Measurements from ENCODE around the gene MAP2K1. TPM values are rescaled to one million over a fixed set of nuclear protein-coding genes. Genes with fewer than 3 reads are reported as not detected.

MAP2K1 gene
- polyA plus RNA-seq, 1 of the 3 experiments (the other 2 are of a cell fraction): 21.8 TPM

DNA sequence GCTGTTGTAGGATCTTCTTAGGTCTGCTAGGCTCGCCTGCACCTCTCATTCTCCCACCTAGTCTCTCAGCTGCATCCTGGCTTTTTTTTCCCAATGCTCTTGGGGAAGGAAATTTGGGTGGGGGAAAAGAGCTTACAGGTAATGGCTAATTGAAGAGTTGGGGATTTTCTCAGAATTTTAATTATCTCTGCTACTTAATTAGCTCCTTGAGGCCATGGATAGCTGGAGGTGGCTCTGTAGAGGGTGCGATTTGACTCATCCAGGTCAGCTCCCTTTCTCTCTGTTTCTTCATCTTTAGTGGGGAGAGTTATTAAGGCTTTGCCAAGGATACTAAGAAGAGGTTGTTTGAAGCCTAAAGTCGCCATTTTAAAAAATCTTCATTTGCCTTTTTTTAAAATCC lies 88.3 kb downstream of the MAP2K1 start:
- Histone ChIP-seq H2AFZ (ENCODE audit: low read depth) (no peak overlapping the region), H3K27ac (ENCODE audit: low read depth in 2 of 2, low read length in 1 of 2) (no peak overlapping the region), H3K9ac (no peak overlapping the region), H3K79me2 (ENCODE audit: insufficient read depth) (no peaks in the 10 kb centered on the region), H3K4me2 (no peak overlapping the region), H3K9me2 (no peaks in the 10 kb centered on the region), H4K20me1 (ENCODE audit: insufficient read depth) (no peaks in the 10 kb centered on the region), H3K27me3 (ENCODE audit: insufficient read depth) (no peaks in the 10 kb centered on the region), H3K36me3 (replicated peaks in 1 of 2; ENCODE audit: control insufficient read depth in 1 of 2, insufficient read depth in 2 of 2, low read length in 1 of 2) (no peaks in the 10 kb centered on the region), H3K4me3 (ENCODE audit: low read depth in 2 of 2, low read length in 1 of 2) (no peak overlapping the region), H3K9me3 (no peaks in the 10 kb centered on the region), H3K4me1 (ENCODE audit: control insufficient read depth in 1 of 2, insufficient read depth in 2 of 2, low read depth in 1 of 2, low read length in 1 of 2) (peaks cover 0 to 9% of the 10 kb centered on the region in 2 experiments; a peak in 1 of 4 replicates), H3F3A (replicated peaks; ENCODE audit: insufficient read depth) (no peaks in the 10 kb centered on the region)
- TF ChIP-seq, protein P1, sequence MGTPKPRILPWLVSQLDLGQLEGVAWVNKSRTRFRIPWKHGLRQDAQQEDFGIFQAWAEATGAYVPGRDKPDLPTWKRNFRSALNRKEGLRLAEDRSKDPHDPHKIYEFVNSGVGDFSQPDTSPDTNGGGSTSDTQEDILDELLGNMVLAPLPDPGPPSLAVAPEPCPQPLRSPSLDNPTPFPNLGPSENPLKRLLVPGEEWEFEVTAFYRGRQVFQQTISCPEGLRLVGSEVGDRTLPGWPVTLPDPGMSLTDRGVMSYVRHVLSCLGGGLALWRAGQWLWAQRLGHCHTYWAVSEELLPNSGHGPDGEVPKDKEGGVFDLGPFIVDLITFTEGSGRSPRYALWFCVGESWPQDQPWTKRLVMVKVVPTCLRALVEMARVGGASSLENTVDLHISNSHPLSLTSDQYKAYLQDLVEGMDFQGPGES (IDR thresholded peaks at IDR 0.05; ENCODE audit: low read depth, low read length): no peak
- TF ChIP-seq, protein P2, sequence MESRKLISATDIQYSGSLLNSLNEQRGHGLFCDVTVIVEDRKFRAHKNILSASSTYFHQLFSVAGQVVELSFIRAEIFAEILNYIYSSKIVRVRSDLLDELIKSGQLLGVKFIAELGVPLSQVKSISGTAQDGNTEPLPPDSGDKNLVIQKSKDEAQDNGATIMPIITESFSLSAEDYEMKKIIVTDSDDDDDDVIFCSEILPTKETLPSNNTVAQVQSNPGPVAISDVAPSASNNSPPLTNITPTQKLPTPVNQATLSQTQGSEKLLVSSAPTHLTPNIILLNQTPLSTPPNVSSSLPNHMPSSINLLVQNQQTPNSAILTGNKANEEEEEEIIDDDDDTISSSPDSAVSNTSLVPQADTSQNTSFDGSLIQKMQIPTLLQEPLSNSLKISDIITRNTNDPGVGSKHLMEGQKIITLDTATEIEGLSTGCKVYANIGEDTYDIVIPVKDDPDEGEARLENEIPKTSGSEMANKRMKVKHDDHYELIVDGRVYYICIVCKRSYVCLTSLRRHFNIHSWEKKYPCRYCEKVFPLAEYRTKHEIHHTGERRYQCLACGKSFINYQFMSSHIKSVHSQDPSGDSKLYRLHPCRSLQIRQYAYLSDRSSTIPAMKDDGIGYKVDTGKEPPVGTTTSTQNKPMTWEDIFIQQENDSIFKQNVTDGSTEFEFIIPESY (IDR thresholded peaks at IDR 0.05; ENCODE audit: borderline replicate concordance, low read depth): no peak
- no peak for TF ChIP-seq FOSL2 (IDR thresholded peaks at IDR 0.05; ENCODE audit: borderline replicate concordance, low read depth)
- no peak for TF ChIP-seq JUND (IDR thresholded peaks at IDR 0.05)
- TF ChIP-seq SMC3 (IDR thresholded peaks at IDR 0.05; ENCODE audit: low read depth, low read length): no peak
- no peak for TF ChIP-seq TAF1 (IDR thresholded peaks at IDR 0.05; ENCODE audit: borderline replicate concordance, low read depth, low read length)
- no peak for TF ChIP-seq FOXJ3 (CRISPR knock-in tag; IDR thresholded peaks at IDR 0.05)
- TF ChIP-seq NFIC (IDR thresholded peaks at IDR 0.05; ENCODE audit: borderline replicate concordance): no peak
- no peak for TF ChIP-seq RXRA (IDR thresholded peaks at IDR 0.05; ENCODE audit: borderline replicate concordance, low read depth)
- no peak for TF ChIP-seq GABPA (IDR thresholded peaks at IDR 0.05; ENCODE audit: low read depth)
- no peak for TF ChIP-seq SIN3A (IDR thresholded peaks at IDR 0.05; ENCODE audit: borderline replicate concordance, low read depth, low read length)
- TF ChIP-seq GATA2 (CRISPR knock-in tag; IDR thresholded peaks at IDR 0.05): no peak
- no peak for TF ChIP-seq CHD2 (IDR thresholded peaks at IDR 0.05; ENCODE audit: low read length, partially characterized antibody)
- TF ChIP-seq, protein P3, sequence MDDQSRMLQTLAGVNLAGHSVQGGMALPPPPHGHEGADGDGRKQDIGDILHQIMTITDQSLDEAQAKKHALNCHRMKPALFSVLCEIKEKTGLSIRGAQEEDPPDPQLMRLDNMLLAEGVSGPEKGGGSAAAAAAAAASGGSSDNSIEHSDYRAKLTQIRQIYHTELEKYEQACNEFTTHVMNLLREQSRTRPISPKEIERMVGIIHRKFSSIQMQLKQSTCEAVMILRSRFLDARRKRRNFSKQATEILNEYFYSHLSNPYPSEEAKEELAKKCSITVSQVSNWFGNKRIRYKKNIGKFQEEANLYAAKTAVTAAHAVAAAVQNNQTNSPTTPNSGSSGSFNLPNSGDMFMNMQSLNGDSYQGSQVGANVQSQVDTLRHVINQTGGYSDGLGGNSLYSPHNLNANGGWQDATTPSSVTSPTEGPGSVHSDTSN (IDR thresholded peaks at IDR 0.05): no peak
- POLR2A ChIA-PET: interaction anchor here (0.7 kb wide), 1 partner anchor 23 kb away, joined by 3 read pairs; the partner anchor contains the start of gene SNAPC5
- DNase-seq: no peak
- CTCF ChIA-PET: interaction anchor here (0.8 to 2.0 kb wide), 5 partner anchors 11 to 89 kb away, joined by 3 to 8 read pairs (median 4); partner anchors contain the start of genes RPL4 and ZWILCH
- WGBS (ENCODE audit: low lambda C conversion rate): 94% methylated on average over 3 of the region's 3 CpGs

All from SK-N-SH (cell line).